Nephron progenitor cell (in vitro differentiated cells): ENCODE measurements around the gene NAA80.

Experiments used
- DNase-seq: peaks from one replicate; pipeline ENCODE4 v3.0.0; 2021
- H3K27ac Mint-ChIP-seq: 2 replicates; pipeline ENCODE4 v1.8.0; 2021; ENCODE audit warnings: mild to moderate bottlenecking, moderate library complexity, mixed read lengths
- H3K27me3 Mint-ChIP-seq: 2 replicates; pipeline ENCODE4 v1.8.0; 2021; ENCODE audit warnings: mild to moderate bottlenecking, low read depth, mixed read lengths; ENCODE audit not compliant: poor library complexity
- H3K36me3 Mint-ChIP-seq: 2 replicates; pipeline ENCODE4 v1.8.0; 2021; ENCODE audit warnings: low read depth, mixed read lengths
- H3K4me1 Mint-ChIP-seq: 2 replicates; pipeline ENCODE4 v1.8.0; 2021; ENCODE audit warnings: mixed read lengths
- H3K4me3 Mint-ChIP-seq: 2 replicates; pipeline ENCODE4 v1.8.0; 2021; ENCODE audit warnings: mild to moderate bottlenecking, moderate library complexity, mixed read lengths
- H3K9me3 Mint-ChIP-seq: 2 replicates; pipeline ENCODE4 v1.8.0; 2021; ENCODE audit warnings: mild to moderate bottlenecking, moderate library complexity, mixed read lengths
- TF ChIP-seq, protein P1 (sequence below): fragments of 200-600 bp; sonication (generic); IDR thresholded peaks from 2 replicates; pipeline ENCODE4 v1.5.0; 2021; ENCODE audit warnings: antibody characterized with exemption

The NAA80 gene

DNA sequence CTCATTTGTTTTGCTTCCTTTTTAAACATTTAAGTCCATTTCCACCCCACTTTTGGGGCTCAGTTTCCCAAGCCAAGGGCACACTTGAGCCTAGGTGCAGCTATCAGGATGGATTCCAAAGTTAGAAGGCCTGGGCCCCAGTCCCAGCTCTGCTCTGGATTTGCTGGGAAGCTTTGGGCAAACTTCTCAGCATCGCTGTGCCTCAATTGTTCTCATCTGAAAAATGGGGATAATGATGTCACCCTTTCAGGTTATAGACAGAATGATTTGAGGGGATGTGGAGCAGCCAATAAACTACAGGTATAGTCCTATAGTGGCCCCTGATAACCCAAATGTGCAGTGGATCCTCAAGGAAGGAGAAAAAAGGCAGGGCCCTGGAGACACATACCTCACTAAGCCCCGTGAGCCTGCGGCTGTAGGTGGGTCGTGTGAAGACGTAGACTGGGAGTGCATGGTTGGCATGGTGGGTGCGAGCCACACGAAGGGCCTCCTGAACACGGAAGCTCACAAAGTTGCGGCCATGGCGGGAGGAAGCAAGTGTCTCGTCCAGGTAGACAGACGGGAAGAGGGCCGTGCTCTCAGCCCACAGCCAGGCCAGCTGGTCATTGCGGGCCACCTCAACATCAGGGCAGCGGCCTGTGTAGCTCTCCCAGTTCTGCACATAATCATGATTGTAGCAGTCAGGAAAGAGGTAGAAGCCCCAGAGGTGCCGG is 20.1 kb upstream of the NAA80 start:
- H3K27me3 Mint-ChIP-seq, result peaks cover 9% of the 10 kb centered on the region
- peaks cover 35% of the 10 kb centered on the region for H3K36me3 Mint-ChIP-seq
- peak overlapping the region; percentile 57 for H3K27ac Mint-ChIP-seq
- TF ChIP-seq, protein P1, sequence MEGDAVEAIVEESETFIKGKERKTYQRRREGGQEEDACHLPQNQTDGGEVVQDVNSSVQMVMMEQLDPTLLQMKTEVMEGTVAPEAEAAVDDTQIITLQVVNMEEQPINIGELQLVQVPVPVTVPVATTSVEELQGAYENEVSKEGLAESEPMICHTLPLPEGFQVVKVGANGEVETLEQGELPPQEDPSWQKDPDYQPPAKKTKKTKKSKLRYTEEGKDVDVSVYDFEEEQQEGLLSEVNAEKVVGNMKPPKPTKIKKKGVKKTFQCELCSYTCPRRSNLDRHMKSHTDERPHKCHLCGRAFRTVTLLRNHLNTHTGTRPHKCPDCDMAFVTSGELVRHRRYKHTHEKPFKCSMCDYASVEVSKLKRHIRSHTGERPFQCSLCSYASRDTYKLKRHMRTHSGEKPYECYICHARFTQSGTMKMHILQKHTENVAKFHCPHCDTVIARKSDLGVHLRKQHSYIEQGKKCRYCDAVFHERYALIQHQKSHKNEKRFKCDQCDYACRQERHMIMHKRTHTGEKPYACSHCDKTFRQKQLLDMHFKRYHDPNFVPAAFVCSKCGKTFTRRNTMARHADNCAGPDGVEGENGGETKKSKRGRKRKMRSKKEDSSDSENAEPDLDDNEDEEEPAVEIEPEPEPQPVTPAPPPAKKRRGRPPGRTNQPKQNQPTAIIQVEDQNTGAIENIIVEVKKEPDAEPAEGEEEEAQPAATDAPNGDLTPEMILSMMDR, result no peak
- peak overlapping the region; percentile 95 for H3K4me3 Mint-ChIP-seq
- DNase-seq, result no peak
- peaks cover 62% of the 10 kb centered on the region for H3K4me1 Mint-ChIP-seq
- H3K9me3 Mint-ChIP-seq, result peaks cover under 1% of the 10 kb centered on the region

DNA sequence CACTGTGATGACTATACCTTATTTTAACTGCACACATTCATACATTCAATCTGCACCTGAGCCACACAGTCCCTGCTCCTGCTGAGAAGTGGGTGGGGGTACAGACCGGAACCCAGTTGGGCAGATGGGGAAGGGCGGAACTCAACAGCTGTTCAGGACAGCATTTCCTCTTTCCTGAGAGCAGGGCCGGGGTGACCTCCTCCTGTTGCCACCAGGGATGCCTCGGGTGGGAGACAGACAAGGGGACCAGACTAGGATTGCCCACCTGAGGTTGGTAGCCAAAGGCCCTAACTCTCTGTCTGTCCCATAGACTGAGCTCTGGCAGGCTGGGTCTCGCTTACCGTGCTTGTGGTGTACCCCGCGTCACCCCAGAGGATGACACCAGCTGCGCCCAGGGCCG is 19.4 kb upstream of the NAA80 start:
- Mint-ChIP-seq H3K9me3 (peaks cover 7% of the 10 kb centered on the region), H3K27ac (no peak overlapping the region), H3K27me3 (peaks cover 9% of the 10 kb centered on the region), H3K36me3 (peaks cover 42% of the 10 kb centered on the region), H3K4me3 (peak overlapping the region; percentile 95), H3K4me1 (peaks cover 61% of the 10 kb centered on the region)
- TF ChIP-seq, protein P1, result no peak
- no peak for DNase-seq

DNA sequence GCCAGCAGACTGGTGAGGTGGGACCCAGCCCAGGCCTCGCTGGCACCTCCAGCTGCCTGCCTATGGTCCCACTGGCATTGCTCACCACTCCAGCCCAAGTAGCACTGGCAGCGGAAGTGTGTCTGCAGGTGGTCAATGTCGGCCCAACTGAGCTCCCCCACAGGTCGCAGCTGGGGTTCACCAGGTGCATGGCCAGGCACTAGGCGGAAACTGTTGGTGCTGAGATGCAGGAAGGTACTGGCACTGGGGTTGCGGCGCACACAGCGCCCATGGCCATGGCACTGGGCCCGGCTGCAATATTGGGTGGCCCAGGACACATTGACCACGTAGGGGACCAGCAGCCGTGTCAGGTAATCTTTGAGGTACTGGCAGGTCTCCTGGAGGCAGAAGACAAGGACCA is 19.0 kb upstream of the NAA80 start:
- Mint-ChIP-seq H3K27me3 (peaks cover 4% of the 10 kb centered on the region), H3K36me3 (peaks cover 47% of the 10 kb centered on the region), H3K9me3 (peaks cover 12% of the 10 kb centered on the region), H3K27ac (no peak overlapping the region), H3K4me1 (peaks cover 58% of the 10 kb centered on the region), H3K4me3 (peak overlapping the region; percentile 95)
- no peak for DNase-seq
- TF ChIP-seq, protein P1, result no peak

DNA sequence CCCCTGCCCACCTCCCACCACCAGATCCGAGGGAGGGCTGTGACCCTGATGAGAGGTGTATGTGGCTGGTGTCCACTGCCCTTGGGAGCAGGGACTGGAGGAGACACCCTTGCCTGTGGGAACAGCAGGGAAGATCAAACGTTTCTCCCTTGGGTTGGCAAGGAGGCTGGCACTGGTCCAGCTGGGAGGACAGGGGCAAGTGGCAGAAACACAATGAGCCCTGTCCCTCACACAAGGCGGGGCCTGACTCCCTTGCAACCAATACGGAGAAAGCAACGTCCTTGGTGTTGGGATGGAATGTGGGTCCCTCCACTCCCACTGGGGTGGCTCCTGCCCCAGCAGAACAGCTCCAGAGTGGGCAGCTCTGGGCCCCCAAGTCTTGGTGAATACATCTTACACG is 18.1 kb upstream of the NAA80 start:
- H3K36me3 Mint-ChIP-seq, result peaks cover 50% of the 10 kb centered on the region
- peaks cover 15% of the 10 kb centered on the region for H3K9me3 Mint-ChIP-seq
- no peak overlapping the region for H3K4me3 Mint-ChIP-seq
- peak overlapping the region; percentile 66 for H3K27ac Mint-ChIP-seq
- peaks cover 3% of the 10 kb centered on the region for H3K27me3 Mint-ChIP-seq
- TF ChIP-seq, protein P1, result no peak
- DNase-seq, result no peak
- H3K4me1 Mint-ChIP-seq, result peaks cover 52% of the 10 kb centered on the region

DNA sequence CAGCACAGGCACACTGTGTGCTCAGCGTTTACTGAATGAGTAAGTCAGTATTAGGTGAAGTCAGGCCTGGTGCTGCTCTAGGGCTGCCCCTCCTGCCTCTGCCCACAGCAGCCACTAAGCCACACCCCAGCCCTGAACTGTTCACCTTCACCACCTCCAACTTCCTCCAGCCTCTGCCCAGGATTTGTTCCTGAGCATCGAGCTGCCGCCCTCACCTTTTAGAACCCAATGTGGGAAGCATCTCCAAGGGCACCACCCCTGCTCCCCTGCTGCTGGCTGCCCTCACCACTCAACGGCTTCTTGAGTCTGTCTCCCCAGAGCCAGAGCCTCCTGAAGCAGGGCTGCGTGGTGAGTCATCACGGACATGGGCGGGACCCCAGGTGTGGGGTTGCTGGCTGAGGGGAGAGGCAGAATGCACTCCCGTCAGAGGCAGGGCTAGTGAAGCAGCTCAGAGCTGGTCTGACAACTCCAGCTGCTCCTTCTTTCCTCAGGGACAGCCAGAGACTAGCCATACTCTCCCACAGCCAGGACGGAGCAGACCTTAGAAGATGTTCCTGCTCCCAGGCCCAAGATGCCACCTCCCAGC is 17.5 kb upstream of the NAA80 start:
- TF ChIP-seq, protein P1, result no peak
- Mint-ChIP-seq H3K27ac (peak overlapping the region; percentile 94), H3K9me3 (peaks cover 15% of the 10 kb centered on the region)

DNA sequence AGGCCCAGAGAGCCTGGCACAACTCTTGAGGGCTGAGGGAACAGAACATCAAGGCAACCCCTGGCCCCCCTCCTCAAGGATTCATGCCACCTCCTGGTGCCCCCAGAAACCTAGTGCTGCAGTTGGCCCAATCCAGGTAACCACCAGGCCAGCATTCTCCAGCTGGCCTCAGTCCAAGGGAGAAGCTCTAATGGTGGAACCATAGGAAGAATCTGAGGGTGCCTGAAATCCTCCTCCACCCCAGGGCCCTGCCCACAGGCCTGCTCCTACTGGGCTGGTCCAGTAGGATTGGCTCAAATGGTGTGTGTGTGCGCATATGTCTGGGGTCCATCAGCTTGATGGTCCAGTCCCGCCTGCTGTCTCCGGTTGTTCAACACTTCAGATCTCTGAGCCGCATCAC is 15.6 kb upstream of the NAA80 start:
- TF ChIP-seq, protein P1, result no peak
- H3K27me3 Mint-ChIP-seq, result no peaks in the 10 kb centered on the region
- peaks cover 43% of the 10 kb centered on the region for H3K4me1 Mint-ChIP-seq
- DNase-seq, result no peak
- peaks cover 57% of the 10 kb centered on the region for H3K36me3 Mint-ChIP-seq
- H3K9me3 Mint-ChIP-seq, result peaks cover 23% of the 10 kb centered on the region
- H3K27ac Mint-ChIP-seq, result peak overlapping the region; percentile 74
- no peak overlapping the region for H3K4me3 Mint-ChIP-seq

More for the DNA sequence above, 17.5 kb upstream of the NAA80 start:
- Mint-ChIP-seq H3K36me3 (peaks cover 50% of the 10 kb centered on the region), H3K4me1 (peaks cover 52% of the 10 kb centered on the region), H3K27me3 (peaks cover 3% of the 10 kb centered on the region), H3K4me3 (no peak overlapping the region)
- no peak for DNase-seq
